ENCODE data around the gene HOTAIR. TPM values are rescaled to one million over a fixed set of nuclear protein-coding genes. Genes with fewer than 3 reads are reported as not detected.
A peak's percentile ranks its signal among the peaks of the same experiment; 100 is the strongest.

HOTAIR gene
- total and polyA plus RNA-seq, 2 donors (not counting 1 experiment from before 2014, with no cell fraction given) = not detected

GRCh38 chr12:53983950-53984572 is 9.3 kb upstream of the HOTAIR start:
- Histone ChIP-seq H3K27me3 (ENCODE audit: control insufficient read depth, insufficient read depth, low read length) (peaks cover 88% of the 10 kb centered on the region), H3K4me3 (replicated peaks in 1 of 4; ENCODE audit: control extremely low read depth in 1 of 4, insufficient read depth in 1 of 4, low read depth in 3 of 4, low read length in 4 of 4) (no peak overlapping the region), H3K36me3 (ENCODE audit: control insufficient read depth, insufficient read depth, low read length) (no peaks in the 10 kb centered on the region), H4K20me1 (ENCODE audit: control insufficient read depth, extremely low read depth, insufficient read depth, low read length) (no peaks in the 10 kb centered on the region), H3K79me2 (ENCODE audit: control insufficient read depth, insufficient read depth, low read length) (no peaks in the 10 kb centered on the region), H3K9ac (ENCODE audit: insufficient read depth, low read length) (no peak overlapping the region), H3K4me2 (ENCODE audit: extremely low read depth, insufficient read depth, low read length) (no peak overlapping the region), H3K4me1 (ENCODE audit: control insufficient read depth, extremely low read depth, insufficient read depth, low read length) (no peaks in the 10 kb centered on the region), H2AFZ (ENCODE audit: low read length) (no peak overlapping the region), H3K9me3 (ENCODE audit: control insufficient read depth, insufficient read depth, low read depth, low read length) (no peaks in the 10 kb centered on the region), H3K27ac (ENCODE audit: insufficient read depth, low read length) (no peak overlapping the region)
- TF ChIP-seq CTCF (conservative IDR thresholded peaks at IDR 0.05 in 1 of 2, IDR thresholded peaks at IDR 0.05 in 1 of 2; ENCODE audit: low read depth in 1 of 2, low read length in 2 of 2) = no peak
- TF ChIP-seq EZH2 (IDR thresholded peaks at IDR 0.05; ENCODE audit: low read length, missing control alignments) = peak; percentile 95
- no peak for DNase-seq (ENCODE audit: low read depth in 2 of 2)

GRCh38 chr12:53983568-53983949 is 8.8 kb upstream of the HOTAIR start:
- TF ChIP-seq CTCF (conservative IDR thresholded peaks at IDR 0.05 in 1 of 2, IDR thresholded peaks at IDR 0.05 in 1 of 2; ENCODE audit: low read depth in 1 of 2, low read length in 2 of 2) (no peak), EZH2 (IDR thresholded peaks at IDR 0.05; ENCODE audit: low read length, missing control alignments) (peak; percentile 96)
- Histone ChIP-seq H3K4me3 (replicated peaks in 1 of 4; ENCODE audit: control extremely low read depth in 1 of 4, insufficient read depth in 1 of 4, low read depth in 3 of 4, low read length in 4 of 4) (no peak overlapping the region), H3K27ac (ENCODE audit: insufficient read depth, low read length) (no peak overlapping the region), H3K4me1 (ENCODE audit: control insufficient read depth, extremely low read depth, insufficient read depth, low read length) (no peaks in the 10 kb centered on the region), H3K9me3 (ENCODE audit: control insufficient read depth, insufficient read depth, low read depth, low read length) (no peaks in the 10 kb centered on the region), H3K79me2 (ENCODE audit: control insufficient read depth, insufficient read depth, low read length) (no peaks in the 10 kb centered on the region), H3K27me3 (ENCODE audit: control insufficient read depth, insufficient read depth, low read length) (peaks cover 91% of the 10 kb centered on the region), H2AFZ (ENCODE audit: low read length) (no peak overlapping the region), H3K36me3 (ENCODE audit: control insufficient read depth, insufficient read depth, low read length) (no peaks in the 10 kb centered on the region), H3K4me2 (ENCODE audit: extremely low read depth, insufficient read depth, low read length) (no peak overlapping the region), H3K9ac (ENCODE audit: insufficient read depth, low read length) (no peak overlapping the region), H4K20me1 (ENCODE audit: control insufficient read depth, extremely low read depth, insufficient read depth, low read length) (no peaks in the 10 kb centered on the region)
- no peak for DNase-seq (ENCODE audit: low read depth in 2 of 2)

GRCh38 chr12:53982648-53983567 is 8.2 kb upstream of the HOTAIR start:
- Histone ChIP-seq H3K36me3 (ENCODE audit: control insufficient read depth, insufficient read depth, low read length) (no peaks in the 10 kb centered on the region), H4K20me1 (ENCODE audit: control insufficient read depth, extremely low read depth, insufficient read depth, low read length) (no peaks in the 10 kb centered on the region), H3K4me2 (ENCODE audit: extremely low read depth, insufficient read depth, low read length) (no peak overlapping the region), H3K27ac (ENCODE audit: insufficient read depth, low read length) (no peak overlapping the region), H3K79me2 (ENCODE audit: control insufficient read depth, insufficient read depth, low read length) (no peaks in the 10 kb centered on the region), H3K4me1 (ENCODE audit: control insufficient read depth, extremely low read depth, insufficient read depth, low read length) (no peaks in the 10 kb centered on the region), H3K9ac (ENCODE audit: insufficient read depth, low read length) (no peak overlapping the region), H3K9me3 (ENCODE audit: control insufficient read depth, insufficient read depth, low read depth, low read length) (no peaks in the 10 kb centered on the region), H2AFZ (ENCODE audit: low read length) (no peak overlapping the region), H3K27me3 (ENCODE audit: control insufficient read depth, insufficient read depth, low read length) (peaks cover 92% of the 10 kb centered on the region), H3K4me3 (replicated peaks in 1 of 4; ENCODE audit: control extremely low read depth in 1 of 4, insufficient read depth in 1 of 4, low read depth in 3 of 4, low read length in 4 of 4) (no peak overlapping the region)
- DNase-seq (ENCODE audit: low read depth in 2 of 2) = no peak
- TF ChIP-seq CTCF (conservative IDR thresholded peaks at IDR 0.05 in 1 of 2, IDR thresholded peaks at IDR 0.05 in 1 of 2; ENCODE audit: low read depth in 1 of 2, low read length in 2 of 2) = no peak
- TF ChIP-seq EZH2 (IDR thresholded peaks at IDR 0.05; ENCODE audit: low read length, missing control alignments) = no peak
